ENCODE measurements around the gene RTTN.
"Not testable (repeated sequence)": the region's sequence is repeated elsewhere in the genome, so short reads cannot be mapped to it uniquely, and the experiment has no call there.

The RTTN gene

GRCh38 chr18:70107091-70107490 lies 98.4 kb downstream of the RTTN start:
- Histone ChIP-seq H3K9ac (ENCODE audit: low read depth, low read length) (no peak overlapping the region), H3K27ac (ENCODE audit: low read length) (no peak overlapping the region), H3K27me3 (ENCODE audit: insufficient read depth, low read length, poor library complexity) (no peaks in the 10 kb centered on the region), H3K79me2 (ENCODE audit: insufficient read depth, low read length) (no peaks in the 10 kb centered on the region), H3K4me3 (ENCODE audit: low read depth in 1 of 2, low read length in 2 of 2) (no peak overlapping the region), H3K4me1 (ENCODE audit: insufficient read depth, low read length) (no peaks in the 10 kb centered on the region), H3K36me3 (ENCODE audit: insufficient read depth, low read length) (peaks cover 66% of the 10 kb centered on the region), H3K9me3 (ENCODE audit: insufficient read depth, low read length, severe bottlenecking) (peaks cover 14% of the 10 kb centered on the region), H2AFZ (ENCODE audit: low read depth, low read length) (no peak overlapping the region), H4K20me1 (ENCODE audit: insufficient read depth, low read length) (no peaks in the 10 kb centered on the region), H3K4me2 (ENCODE audit: insufficient read depth, low read length) (no peak overlapping the region)
- no peak for TF ChIP-seq EZH2 (IDR thresholded peaks at IDR 0.05; ENCODE audit: borderline replicate concordance, low read depth, low read length, severe bottlenecking)
- no peak for TF ChIP-seq CTCF (IDR thresholded peaks at IDR 0.05; ENCODE audit: borderline replicate concordance, extremely low read depth, low read length, poor library complexity, severe bottlenecking)
- ATAC-seq (ENCODE audit: insufficient read depth, low read depth) (no peak), DNase-seq (no peak)

- peaks cover 14% of the 10 kb centered on the region for H3K9me3 ChIP-seq (ENCODE audit: insufficient read depth, low read length, severe bottlenecking)
- not testable (repeated sequence) for H3K4me1 ChIP-seq (ENCODE audit: insufficient read depth, low read length); H3K4me2 ChIP-seq (ENCODE audit: insufficient read depth, low read length); ATAC-seq (ENCODE audit: insufficient read depth, low read depth); H3K79me2 ChIP-seq (ENCODE audit: insufficient read depth, low read length); H2AFZ ChIP-seq (ENCODE audit: low read depth, low read length); H3K27me3 ChIP-seq (ENCODE audit: insufficient read depth, low read length, poor library complexity); H3K27ac ChIP-seq (ENCODE audit: low read length); H4K20me1 ChIP-seq (ENCODE audit: insufficient read depth, low read length); DNase-seq; H3K4me3 ChIP-seq (ENCODE audit: low read depth in 1 of 2, low read length in 2 of 2); H3K9ac ChIP-seq (ENCODE audit: low read depth, low read length)
- H3K36me3 ChIP-seq (ENCODE audit: insufficient read depth, low read length) = peaks cover 31% of the 10 kb centered on the region
Measured at GRCh38 chr18:70102854-70103253, 102.6 kb downstream of the RTTN start.

- H3K4me1 ChIP-seq (ENCODE audit: insufficient read depth, low read length) = no peaks in the 10 kb centered on the region
- no peak for TF ChIP-seq CTCF (IDR thresholded peaks at IDR 0.05; ENCODE audit: borderline replicate concordance, extremely low read depth, low read length, poor library complexity, severe bottlenecking)
- TF ChIP-seq EZH2 (IDR thresholded peaks at IDR 0.05; ENCODE audit: borderline replicate concordance, low read depth, low read length, severe bottlenecking) = no peak
- ATAC-seq (ENCODE audit: insufficient read depth, low read depth) (no peak), DNase-seq (no peak)
- H3K4me3 ChIP-seq (ENCODE audit: low read depth in 1 of 2, low read length in 2 of 2) = no peak overlapping the region
- H3K4me2 ChIP-seq (ENCODE audit: insufficient read depth, low read length) = no peak overlapping the region
- no peaks in the 10 kb centered on the region for H3K27me3 ChIP-seq (ENCODE audit: insufficient read depth, low read length, poor library complexity)
- no peak overlapping the region for H2AFZ ChIP-seq (ENCODE audit: low read depth, low read length)
- no peak overlapping the region for H3K27ac ChIP-seq (ENCODE audit: low read length)
- H3K9me3 ChIP-seq (ENCODE audit: insufficient read depth, low read length, severe bottlenecking) = no peaks in the 10 kb centered on the region
- H4K20me1 ChIP-seq (ENCODE audit: insufficient read depth, low read length) = no peaks in the 10 kb centered on the region
- H3K36me3 ChIP-seq (ENCODE audit: insufficient read depth, low read length) = peaks cover 58% of the 10 kb centered on the region; the same call in 1 of the 2 replicates
- H3K79me2 ChIP-seq (ENCODE audit: insufficient read depth, low read length) = no peaks in the 10 kb centered on the region
- no peak overlapping the region for H3K9ac ChIP-seq (ENCODE audit: low read depth, low read length)
Measured at GRCh38 chr18:70089858-70090257, 115.6 kb downstream of the RTTN start.

GRCh38 chr18:70086085-70086484 lies 119.4 kb downstream of the RTTN start:
- Histone ChIP-seq H3K27ac (ENCODE audit: low read length) (no peak overlapping the region), H3K9me3 (ENCODE audit: insufficient read depth, low read length, severe bottlenecking) (no peaks in the 10 kb centered on the region), H4K20me1 (ENCODE audit: insufficient read depth, low read length) (no peaks in the 10 kb centered on the region), H2AFZ (ENCODE audit: low read depth, low read length) (no peak overlapping the region), H3K4me2 (ENCODE audit: insufficient read depth, low read length) (no peak overlapping the region), H3K27me3 (ENCODE audit: insufficient read depth, low read length, poor library complexity) (no peaks in the 10 kb centered on the region), H3K4me3 (ENCODE audit: low read depth in 1 of 2, low read length in 2 of 2) (no peak overlapping the region), H3K9ac (ENCODE audit: low read depth, low read length) (no peak overlapping the region), H3K4me1 (ENCODE audit: insufficient read depth, low read length) (no peaks in the 10 kb centered on the region), H3K79me2 (ENCODE audit: insufficient read depth, low read length) (no peaks in the 10 kb centered on the region), H3K36me3 (ENCODE audit: insufficient read depth, low read length) (peaks cover 61% of the 10 kb centered on the region; the same call in 1 of the 2 replicates)
- no peak for ATAC-seq (ENCODE audit: insufficient read depth, low read depth)
- TF ChIP-seq CTCF (IDR thresholded peaks at IDR 0.05; ENCODE audit: borderline replicate concordance, extremely low read depth, low read length, poor library complexity, severe bottlenecking) (no peak), EZH2 (IDR thresholded peaks at IDR 0.05; ENCODE audit: borderline replicate concordance, low read depth, low read length, severe bottlenecking) (no peak)
- DNase-seq = no peak
